Activated CD8-positive, alpha-beta memory T cell treated with anti-CD3 and anti-CD28 coated beads, Interleukin-2, amount 50 U/mL, for 1 hour (primary cell): Measurements from ENCODE around the gene APOE.
"Not testable (repeated sequence)": the region's sequence is repeated elsewhere in the genome, so short reads cannot be mapped to it uniquely, and the experiment has no call there.

Experiments used
- DNase-seq: peaks from one replicate; pipeline ENCODE4 v3.0.0-alpha.2; 2020; ENCODE audit errors: extremely low read depth

Gene APOE

DNA sequence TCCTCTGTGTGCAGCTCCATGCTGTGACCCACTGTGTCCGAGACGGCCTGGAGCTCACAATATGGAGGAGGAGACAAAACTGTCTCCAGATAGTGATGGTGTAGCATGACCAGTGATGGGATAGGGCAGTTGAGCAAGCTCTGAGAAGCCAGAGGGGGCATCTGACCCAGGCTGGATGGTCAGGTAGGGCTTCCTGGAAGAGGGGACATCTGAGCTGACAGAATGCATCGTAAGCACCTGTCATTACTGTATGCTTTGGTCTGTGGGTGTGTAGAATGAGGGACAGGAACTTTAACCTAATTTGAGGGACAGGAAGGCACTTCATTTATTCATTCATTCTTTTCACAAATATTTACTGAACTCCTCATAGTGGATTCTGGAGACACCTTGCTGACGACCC lies 21.0 kb upstream of the APOE start:
- DNase-seq: no peak

DNA sequence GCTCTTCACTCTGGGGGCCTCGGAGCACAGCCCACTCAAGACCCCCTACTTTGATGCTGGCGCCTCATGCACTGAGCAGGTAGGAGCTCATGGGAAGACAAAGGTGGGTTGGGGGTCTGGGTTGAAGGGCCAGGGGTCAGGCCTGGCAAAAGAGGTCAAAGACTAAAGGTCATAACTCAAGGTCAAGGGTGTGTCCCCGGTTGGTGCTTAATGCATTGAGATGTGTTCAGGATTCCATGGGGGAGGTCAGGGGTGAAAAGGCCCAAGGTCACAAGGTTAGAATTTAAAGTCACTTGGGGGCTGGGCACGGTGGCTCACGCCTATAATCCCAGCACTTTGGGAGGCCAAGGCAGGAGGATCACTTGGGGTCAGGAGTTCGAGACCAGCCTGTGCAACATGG lies 19.5 kb upstream of the APOE start:
- no peak for DNase-seq

DNA sequence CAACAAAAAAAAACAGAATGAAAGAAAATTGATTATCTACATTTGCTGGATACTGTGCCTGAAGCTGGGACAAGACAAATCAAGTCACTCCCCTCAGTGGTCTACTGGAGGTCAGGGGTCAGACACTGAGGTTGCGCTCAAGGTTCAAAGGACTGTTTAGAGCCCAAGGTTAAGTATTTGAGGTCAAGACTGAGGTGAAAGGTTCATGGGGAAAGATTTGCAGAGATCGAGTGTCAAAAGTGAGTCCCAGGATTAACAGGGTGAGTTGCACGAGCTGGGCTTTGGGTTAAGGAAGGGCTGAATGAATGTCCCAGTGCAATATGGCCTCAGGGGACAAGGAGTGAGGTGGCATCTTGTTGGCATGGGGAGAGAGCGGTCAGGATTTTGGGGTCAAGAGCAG lies 17.9 kb upstream of the APOE start:
- DNase-seq: no peak

DNA sequence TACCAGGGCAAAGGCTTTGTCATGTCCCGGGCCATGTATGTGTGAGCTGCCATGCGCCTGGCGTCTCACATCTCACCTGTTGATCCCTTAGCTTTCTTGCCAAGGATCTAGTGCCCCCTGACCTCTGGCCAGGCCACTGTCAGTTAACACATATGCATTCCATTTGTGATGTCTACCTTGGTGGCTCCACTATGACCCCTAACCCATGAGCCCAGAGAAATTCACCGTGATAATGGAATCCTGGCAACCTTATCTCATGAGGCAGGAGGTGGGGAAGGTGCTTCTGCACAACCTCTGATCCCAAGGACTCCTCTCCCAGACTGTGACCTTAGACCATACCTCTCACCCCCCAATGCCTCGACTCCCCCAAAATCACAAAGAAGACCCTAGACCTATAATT lies 17.3 kb upstream of the APOE start:
- not testable (repeated sequence) for DNase-seq

DNA sequence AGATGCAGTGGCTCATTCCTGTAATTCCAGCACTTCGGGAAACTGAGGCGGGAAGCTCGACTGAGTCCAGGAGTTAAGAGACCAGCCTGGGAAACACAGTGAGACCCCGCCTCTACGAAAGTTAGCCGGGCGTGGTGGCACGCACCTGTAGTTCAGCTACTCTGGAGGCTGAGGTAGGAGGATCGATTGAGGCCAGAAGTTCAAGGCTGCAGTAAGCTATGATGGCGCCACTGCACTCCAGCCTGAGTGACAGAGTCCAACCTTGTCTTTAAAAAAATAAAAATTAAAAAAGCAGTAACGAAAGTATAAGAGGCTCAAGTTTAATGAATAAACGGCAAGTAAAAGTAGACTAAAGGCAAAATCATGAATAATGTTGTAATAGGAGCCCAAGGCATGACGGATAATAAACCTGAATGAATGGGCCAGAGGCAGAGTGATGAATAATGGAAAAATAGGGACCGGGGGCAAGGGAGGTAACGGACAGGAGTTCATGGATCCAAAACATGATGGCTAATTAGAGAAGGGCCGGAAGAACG lies 15.7 kb upstream of the APOE start:
- no peak for DNase-seq

DNA sequence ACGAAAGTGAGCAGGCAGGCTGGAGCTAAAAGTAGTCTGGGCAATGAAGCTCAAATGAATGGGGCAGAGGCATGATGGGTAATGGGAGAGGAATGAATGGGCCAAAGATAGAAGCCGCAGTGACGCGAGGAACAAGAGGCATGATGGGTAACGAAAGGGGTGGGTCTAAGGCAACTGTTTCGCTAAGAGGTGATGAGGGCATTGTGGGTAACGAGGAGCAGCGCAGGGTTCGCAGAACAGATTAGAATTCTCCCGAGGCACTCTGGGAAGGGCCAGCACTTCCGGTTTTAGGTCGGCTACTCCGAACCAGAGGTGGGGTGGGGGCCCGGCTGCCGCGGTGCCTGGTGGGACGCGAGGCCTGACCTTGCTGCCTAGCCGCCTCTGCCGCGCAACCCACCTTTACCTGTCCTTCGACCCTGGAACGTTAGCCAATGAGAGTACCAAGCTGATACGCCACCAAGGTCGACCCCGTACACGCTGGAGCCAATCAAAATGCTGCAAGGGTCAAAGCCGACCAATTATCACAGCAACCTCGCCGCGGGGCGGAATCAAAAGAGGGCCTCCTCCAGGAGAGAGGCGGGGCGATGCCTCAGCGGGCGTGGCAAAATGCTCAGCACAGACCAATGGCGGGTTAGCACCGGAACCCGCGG lies 15.1 kb upstream of the APOE start:
- DNase-seq: peak; percentile 100

DNA sequence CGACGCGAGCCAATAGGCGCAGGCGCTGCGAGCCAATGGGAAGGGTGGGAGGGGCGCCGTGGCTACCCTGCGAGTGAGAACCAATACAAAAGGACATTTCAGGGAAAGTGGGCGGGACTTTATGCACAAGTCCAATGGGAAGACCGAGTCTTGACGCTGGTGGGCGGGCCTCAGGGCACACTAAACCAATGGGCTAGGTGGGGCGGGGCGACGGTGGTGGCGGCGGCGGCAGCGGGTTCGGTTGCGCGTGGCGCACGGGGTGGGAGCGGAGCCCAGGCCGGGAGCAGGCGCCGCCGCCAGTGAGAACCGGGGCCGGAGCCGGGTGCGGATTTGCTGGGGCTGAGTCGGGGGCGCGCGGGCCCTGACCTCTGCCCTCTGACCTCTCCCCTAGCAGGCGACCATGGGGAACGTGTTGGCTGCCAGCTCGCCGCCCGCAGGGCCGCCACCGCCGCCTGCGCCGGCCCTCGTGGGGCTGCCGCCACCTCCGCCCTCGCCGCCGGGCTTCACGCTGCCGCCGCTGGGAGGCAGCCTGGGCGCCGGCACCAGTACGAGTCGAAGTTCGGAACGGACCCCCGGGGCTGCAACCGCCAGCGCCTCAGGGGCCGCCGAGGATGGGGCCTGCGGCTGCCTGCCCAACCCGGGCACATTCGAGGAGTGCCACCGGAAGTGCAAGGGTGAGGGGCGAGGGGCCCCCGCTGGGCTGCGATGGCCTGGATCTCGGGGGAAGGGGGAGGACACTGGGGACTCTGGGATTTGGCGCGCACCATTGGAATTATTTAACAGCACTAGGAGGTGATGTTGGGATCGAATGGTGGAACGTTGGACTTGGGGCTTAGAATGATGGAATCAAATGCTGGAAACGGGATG lies 14.3 kb upstream of the APOE start, which contains the start of gene TOMM40:
Gene TOMM40, plus strand, starts transcription at position 239 of the 867 bp plus-strand sequence. Its CDS starts 162 bp downstream, at position 401.
- no peak for DNase-seq

DNA sequence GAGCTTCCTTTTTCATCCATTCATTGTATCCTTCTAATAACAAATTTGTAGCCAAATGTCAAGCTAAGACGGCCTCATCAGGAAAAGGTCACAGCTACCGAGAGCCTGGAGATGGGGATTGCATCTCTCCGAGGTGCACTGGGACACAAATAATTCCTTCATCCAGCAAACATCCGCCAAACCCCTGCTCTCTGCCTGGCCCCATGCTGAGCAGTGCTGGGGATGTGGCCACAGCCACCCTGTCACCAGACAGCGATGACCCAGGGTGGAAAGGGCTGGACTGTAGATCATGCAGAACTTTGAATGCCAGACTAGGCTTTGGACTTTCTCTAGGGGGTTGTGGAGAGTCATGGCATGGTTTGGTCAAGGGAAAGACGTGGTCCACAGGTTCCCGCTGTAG lies 12.7 kb upstream of the APOE start:
- no peak for DNase-seq

DNA sequence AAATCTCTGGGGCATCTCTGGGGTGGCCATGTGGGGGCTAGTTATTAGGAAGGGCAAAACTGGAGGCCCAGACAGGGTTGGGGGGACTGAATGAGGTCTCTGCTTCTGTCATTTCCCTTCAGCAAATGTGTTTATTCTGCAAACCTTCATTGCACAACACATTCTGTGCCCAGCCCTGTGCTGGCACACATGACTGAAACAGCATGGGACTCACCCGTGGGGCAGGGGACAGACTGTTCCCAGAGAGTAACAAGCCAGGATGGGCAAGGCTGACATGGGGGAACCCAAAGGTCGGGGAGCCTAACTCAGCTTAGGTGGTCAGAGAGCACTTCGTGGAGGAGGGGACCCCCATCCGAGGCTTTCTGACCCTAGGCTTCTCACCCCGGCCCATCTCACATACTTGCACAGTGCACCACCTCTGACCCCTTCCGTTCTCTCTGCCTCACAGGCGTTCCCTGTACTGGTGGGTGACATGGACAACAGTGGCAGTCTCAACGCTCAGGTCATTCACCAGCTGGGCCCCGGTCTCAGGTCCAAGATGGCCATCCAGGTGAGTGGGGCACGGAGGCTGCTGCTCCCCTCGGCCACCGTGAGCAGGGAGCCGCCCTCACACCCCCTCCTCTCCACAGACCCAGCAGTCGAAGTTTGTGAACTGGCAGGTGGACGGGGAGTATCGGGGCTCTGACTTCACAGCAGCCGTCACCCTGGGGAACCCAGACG lies 12.1 kb upstream of the APOE start:
- no peak for DNase-seq

DNA sequence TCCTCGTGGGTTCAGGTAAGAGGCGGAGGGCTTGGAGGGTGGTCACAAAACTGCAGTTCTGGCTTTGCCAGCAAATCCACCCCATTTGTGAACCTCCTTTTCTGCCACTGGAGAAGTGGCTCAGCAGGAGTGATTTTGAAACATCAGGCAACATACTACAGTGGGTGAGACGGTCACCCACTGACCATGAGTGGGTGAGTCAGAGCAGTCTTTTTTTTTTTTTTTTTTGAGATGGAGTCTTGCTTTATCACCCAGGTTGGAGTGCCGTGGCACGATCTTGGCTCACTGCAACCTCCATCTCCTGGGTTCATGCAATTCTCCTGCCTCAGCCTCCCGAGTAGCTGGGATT lies 11.6 kb upstream of the APOE start:
- DNase-seq: no peak

DNA sequence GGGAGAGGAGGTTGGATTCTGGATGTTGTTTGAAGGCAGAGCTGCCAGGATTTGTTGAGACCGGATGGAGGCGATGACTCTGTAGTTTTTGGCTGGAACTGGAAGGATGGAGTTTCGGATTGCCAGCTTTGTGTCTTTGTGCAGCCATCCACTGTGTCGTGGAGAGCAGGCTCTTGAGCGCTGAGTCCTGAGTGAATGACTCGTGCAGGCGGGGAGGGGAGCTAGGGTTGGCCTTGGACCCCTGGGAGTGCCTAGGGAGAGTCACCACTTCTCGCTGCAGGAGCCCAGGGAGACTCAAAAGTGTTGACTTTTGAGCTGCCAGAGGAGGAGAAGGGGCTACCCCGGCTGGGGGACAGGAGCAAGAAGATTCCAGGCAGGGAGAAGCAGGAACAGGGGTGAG lies 10.7 kb upstream of the APOE start:
- no peak for DNase-seq

DNA sequence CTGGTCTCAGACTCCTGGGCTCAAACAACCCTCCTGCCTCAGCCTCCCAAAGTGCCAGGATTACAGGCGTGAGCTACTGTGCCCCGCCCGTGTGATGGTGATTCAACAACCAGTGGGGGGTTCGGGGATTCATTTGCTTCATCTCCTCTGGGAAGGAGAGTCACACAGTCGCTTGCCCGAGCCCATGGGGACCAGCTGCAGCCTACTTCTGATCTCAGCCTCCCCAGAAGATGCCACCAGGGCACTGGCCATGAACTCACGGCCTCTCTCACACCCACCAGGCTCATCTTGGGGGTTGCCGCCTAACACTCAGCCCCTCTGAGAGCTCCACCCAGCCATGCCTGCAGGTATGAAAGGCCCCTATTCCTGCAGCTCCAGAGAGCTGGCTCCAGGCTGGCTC lies 7.8 kb upstream of the APOE start:
- DNase-seq: no peak

DNA sequence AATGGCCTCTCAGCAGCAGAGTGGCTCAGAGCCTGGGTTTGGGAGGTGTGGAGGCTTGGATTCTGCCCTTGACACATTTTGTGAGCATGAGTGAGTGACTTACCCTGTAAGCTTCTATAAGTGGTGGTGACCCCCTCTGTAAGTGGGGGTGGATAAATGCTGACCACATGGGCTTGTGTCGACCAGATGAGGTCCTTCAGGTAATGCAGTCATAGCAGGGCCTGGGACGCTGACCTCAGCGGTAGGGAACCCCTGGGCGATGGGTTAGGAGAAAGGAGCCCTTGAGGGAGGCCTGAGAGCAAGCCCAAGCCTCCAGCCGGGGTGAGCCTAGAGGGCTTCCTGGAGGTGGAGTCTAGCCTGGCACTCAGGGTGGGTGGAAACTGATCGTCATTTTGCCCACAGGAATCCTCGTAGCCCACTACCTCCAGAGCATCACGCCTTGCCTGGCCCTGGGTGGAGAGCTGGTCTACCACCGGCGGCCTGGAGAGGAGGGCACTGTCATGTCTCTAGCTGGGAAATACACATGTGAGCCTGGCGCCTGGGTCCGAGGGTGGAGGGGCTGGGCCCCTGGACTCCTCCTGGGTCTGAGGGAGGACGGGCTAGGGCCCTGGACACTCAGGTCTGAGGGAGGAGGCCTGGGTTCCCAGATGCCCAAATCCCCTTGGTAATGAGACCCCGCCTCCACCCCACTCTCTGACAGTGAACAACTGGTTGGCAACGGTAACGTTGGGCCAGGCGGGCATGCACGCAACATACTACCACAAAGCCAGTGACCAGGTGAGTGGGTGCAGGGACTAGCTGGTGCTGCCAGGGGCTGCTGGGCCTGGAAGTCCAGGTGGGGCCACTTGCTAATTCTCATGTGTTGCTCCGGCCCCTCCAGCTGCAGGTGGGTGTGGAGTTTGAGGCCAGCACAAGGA lies 5.0 kb upstream of the APOE start:
- DNase-seq: no peak

DNA sequence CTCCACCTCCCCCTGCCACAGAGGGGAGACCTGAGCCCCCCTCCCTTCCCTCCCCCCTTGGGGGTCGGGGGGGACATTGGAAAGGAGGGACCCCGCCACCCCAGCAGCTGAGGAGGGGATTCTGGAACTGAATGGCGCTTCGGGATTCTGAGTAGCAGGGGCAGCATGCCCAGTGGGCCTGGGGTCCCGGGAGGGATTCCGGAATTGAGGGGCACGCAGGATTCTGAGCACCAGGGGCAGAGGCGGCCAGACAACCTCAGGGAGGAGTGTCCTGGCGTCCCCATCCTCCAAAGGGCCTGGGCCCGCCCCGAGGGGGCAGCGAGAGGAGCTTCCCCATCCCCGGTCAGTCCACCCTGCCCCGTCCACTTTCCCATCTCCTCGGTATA lies 2.4 kb upstream of the APOE start:
- DNase-seq: no peak

DNA sequence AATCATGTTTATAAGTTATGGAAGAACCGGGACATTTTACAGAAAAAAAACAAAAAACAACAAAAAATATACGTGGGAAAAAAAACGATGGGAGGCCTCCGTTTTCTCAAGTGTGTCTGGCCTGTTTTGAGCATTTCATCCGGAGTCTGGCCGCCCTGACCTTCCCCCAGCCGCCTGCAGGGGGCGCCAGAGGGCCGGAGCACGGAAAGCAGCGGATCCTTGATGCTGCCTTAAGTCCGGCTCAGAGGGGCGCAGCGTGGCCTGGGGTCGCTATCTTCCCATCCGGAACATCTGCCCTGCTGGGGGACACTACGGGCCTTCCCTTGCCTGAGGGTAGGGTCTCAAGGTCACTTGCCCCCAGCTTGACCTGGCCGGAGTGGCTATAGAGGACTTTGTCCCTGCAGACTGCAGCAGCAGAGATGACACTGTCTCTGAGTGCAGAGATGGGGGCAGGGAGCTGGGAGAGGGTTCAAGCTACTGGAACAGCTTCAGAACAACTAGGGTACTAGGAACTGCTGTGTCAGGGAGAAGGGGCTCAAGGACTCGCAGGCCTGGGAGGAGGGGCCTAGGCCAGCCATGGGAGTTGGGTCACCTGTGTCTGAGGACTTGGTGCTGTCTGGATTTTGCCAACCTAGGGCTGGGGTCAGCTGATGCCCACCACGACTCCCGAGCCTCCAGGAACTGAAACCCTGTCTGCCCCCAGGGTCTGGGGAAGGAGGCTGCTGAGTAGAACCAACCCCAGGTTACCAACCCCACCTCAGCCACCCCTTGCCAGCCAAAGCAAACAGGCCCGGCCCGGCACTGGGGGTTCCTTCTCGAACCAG lies 1.8 kb upstream of the APOE start:
- DNase-seq: no peak

DNA sequence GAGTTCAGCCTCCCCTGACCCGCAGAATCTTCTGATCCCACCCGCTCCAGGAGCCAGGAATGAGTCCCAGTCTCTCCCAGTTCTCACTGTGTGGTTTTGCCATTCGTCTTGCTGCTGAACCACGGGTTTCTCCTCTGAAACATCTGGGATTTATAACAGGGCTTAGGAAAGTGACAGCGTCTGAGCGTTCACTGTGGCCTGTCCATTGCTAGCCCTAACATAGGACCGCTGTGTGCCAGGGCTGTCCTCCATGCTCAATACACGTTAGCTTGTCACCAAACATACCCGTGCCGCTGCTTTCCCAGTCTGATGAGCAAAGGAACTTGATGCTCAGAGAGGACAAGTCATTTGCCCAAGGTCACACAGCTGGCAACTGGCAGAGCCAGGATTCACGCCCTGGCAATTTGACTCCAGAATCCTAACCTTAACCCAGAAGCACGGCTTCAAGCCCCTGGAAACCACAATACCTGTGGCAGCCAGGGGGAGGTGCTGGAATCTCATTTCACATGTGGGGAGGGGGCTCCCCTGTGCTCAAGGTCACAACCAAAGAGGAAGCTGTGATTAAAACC lies 1.1 kb upstream of the APOE start:
- DNase-seq: no peak

DNA sequence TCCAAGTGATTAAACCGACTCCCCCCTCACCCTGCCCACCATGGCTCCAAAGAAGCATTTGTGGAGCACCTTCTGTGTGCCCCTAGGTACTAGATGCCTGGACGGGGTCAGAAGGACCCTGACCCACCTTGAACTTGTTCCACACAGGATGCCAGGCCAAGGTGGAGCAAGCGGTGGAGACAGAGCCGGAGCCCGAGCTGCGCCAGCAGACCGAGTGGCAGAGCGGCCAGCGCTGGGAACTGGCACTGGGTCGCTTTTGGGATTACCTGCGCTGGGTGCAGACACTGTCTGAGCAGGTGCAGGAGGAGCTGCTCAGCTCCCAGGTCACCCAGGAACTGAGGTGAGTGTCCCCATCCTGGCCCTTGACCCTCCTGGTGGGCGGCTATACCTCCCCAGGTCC lies 2.0 kb downstream of the APOE start:
- no peak for DNase-seq

DNA sequence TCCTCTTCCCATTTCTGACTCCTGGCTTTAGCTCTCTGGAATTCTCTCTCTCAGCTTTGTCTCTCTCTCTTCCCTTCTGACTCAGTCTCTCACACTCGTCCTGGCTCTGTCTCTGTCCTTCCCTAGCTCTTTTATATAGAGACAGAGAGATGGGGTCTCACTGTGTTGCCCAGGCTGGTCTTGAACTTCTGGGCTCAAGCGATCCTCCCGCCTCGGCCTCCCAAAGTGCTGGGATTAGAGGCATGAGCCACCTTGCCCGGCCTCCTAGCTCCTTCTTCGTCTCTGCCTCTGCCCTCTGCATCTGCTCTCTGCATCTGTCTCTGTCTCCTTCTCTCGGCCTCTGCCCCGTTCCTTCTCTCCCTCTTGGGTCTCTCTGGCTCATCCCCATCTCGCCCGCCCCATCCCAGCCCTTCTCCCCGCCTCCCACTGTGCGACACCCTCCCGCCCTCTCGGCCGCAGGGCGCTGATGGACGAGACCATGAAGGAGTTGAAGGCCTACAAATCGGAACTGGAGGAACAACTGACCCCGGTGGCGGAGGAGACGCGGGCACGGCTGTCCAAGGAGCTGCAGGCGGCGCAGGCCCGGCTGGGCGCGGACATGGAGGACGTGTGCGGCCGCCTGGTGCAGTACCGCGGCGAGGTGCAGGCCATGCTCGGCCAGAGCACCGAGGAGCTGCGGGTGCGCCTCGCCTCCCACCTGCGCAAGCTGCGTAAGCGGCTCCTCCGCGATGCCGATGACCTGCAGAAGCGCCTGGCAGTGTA lies 2.7 kb downstream of the APOE start:
- no peak for DNase-seq

DNA sequence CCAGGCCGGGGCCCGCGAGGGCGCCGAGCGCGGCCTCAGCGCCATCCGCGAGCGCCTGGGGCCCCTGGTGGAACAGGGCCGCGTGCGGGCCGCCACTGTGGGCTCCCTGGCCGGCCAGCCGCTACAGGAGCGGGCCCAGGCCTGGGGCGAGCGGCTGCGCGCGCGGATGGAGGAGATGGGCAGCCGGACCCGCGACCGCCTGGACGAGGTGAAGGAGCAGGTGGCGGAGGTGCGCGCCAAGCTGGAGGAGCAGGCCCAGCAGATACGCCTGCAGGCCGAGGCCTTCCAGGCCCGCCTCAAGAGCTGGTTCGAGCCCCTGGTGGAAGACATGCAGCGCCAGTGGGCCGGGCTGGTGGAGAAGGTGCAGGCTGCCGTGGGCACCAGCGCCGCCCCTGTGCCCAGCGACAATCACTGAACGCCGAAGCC lies 3.3 kb downstream of the APOE start:
- DNase-seq: no peak
